AG04450 (cell line): Measurements from ENCODE around the gene SOBP. TPM values are rescaled to one million over a fixed set of nuclear protein-coding genes. Genes with fewer than 3 reads are reported as not detected.

Source experiments
- CTCF ChIA-PET: fragments of 300-600, 350-600 bp; formaldehyde crosslinking; extraction: SDS; loops from one replicate; lab custom pipeline; 2022; ENCODE audit warnings: antibody characterized with exemption, inconsistent platforms; lab: Charles Lee
- POLR2A ChIA-PET: fragments of 350-600 bp; formaldehyde crosslinking; extraction: SDS; loops from one replicate; lab custom pipeline; 2021; ENCODE audit warnings: antibody characterized with exemption, inconsistent platforms; lab: Yijun Ruan, JAX
- DNase-seq: peaks from one replicate; pipeline ENCODE4 v3.0.0-alpha.2; 2011; ENCODE audit warnings: low read depth, low spot score
- H3K27ac ChIP-seq: one replicate; pipeline ENCODE4 v1.5.1; 2012; ENCODE audit warnings: low read depth, low read length, control low read depth
- H3K27me3 ChIP-seq: one replicate; pipeline ENCODE4 v1.6.0; 2012; ENCODE audit warnings: low read length; ENCODE audit not compliant: control insufficient read depth, insufficient read depth
- H3K4me3 ChIP-seq: 2 replicates; pipeline ENCODE4 v1.5.1; 2011; ENCODE audit warnings: mild to moderate bottlenecking, low read depth, low read length, control low read depth
- H3K9me3 ChIP-seq: 2 replicates; pipeline ENCODE4 v1.5.1; 2012; ENCODE audit warnings: low read length; ENCODE audit not compliant: control insufficient read depth, insufficient read depth
- CTCF ChIP-seq: IDR thresholded peaks from 2 replicates; pipeline ENCODE4 v1.5.1; 2011; ENCODE audit warnings: low read depth, low read length, control low read depth, inconsistent platforms
- polyA plus RNA-seq: library from polyadenylated mRNA; depleted of rRNA; stranded (reverse); fragments of >200 nt; gene quantifications from 2 replicates; pipeline ENCODE4 v1.2.3, GENCODE V29; 2011

The SOBP gene
- polyA plus RNA-seq, 1 experiment = 0.76 TPM

GRCh38 chr6:107491760-107492660 is 2.1 kb downstream of the SOBP start:
- ChIA-PET POLR2A (interaction anchor here (0.6 to 1.1 kb wide), 3 partner anchors 33 to 221 kb away, joined by 3 to 10 read pairs (median 4); partner anchors contain the start of gene PDSS2), CTCF (interaction anchor here (1.0 to 3.5 kb wide), 5 partner anchors 32 to 378 kb away, joined by 3 to 14 read pairs (median 5); partner anchors contain the start of gene PDSS2)
- H3K27me3 ChIP-seq = peaks cover 9% of the 10 kb centered on the region
- no peak for TF ChIP-seq CTCF
- no peak overlapping the region for H3K27ac ChIP-seq
- DNase-seq = no peak
- no peaks in the 10 kb centered on the region; the same call in 1 of the 2 replicates for H3K9me3 ChIP-seq
- peak overlapping the region; percentile 76 for H3K4me3 ChIP-seq

GRCh38 chr6:107493158-107494057 is 3.5 kb downstream of the SOBP start:
- no peaks in the 10 kb centered on the region; the same call in 1 of the 2 replicates for H3K9me3 ChIP-seq
- POLR2A ChIA-PET = interaction anchor here (0.8 to 1.1 kb wide), 3 partner anchors 34 to 164 kb away, joined by 3 to 5 read pairs (median 4); partner anchors contain the start of gene PDSS2
- TF ChIP-seq CTCF = no peak
- peak overlapping the region; percentile 42 for H3K4me3 ChIP-seq
- peak; percentile 38 for DNase-seq
- peaks cover 3% of the 10 kb centered on the region for H3K27me3 ChIP-seq
- CTCF ChIA-PET = interaction anchor here (1.0 to 3.5 kb wide), 6 partner anchors 34 to 380 kb away, joined by 4 to 14 read pairs (median 5); partner anchors contain the start of gene PDSS2
- peak overlapping the region; percentile 43 for H3K27ac ChIP-seq

- DNase-seq = no peak
- CTCF ChIA-PET = interaction anchor here (1.9 to 3.5 kb wide), 2 partner anchors 177 to 381 kb away, joined by 5 to 14 read pairs; no protein-coding TSS in a partner anchor
These were observed 5.3 kb downstream of the SOBP start for GRCh38 chr6:107495196-107495643.

GRCh38 chr6:107495971-107496370 is 6.1 kb downstream of the SOBP start:
- H3K4me3 ChIP-seq = no peak overlapping the region
- TF ChIP-seq CTCF = no peak
- CTCF ChIA-PET = no interaction called here
- POLR2A ChIA-PET = no interaction called here
- H3K9me3 ChIP-seq = no peaks in the 10 kb centered on the region
- H3K27ac ChIP-seq = no peak overlapping the region
- no peak for DNase-seq
- no peaks in the 10 kb centered on the region for H3K27me3 ChIP-seq

More at GRCh38 chr6:107495196-107495643, 5.3 kb downstream of the SOBP start:
- peak overlapping the region; percentile 2 for H3K27ac ChIP-seq
- POLR2A ChIA-PET = no interaction called here
- no peaks in the 10 kb centered on the region for H3K9me3 ChIP-seq
- no peaks in the 10 kb centered on the region for H3K27me3 ChIP-seq
- TF ChIP-seq CTCF = no peak
- H3K4me3 ChIP-seq = peak overlapping the region; percentile 33; the same call in 1 of the 2 replicates
